ENCODE results near the gene FNDC3B.

FNDC3B gene

DNA sequence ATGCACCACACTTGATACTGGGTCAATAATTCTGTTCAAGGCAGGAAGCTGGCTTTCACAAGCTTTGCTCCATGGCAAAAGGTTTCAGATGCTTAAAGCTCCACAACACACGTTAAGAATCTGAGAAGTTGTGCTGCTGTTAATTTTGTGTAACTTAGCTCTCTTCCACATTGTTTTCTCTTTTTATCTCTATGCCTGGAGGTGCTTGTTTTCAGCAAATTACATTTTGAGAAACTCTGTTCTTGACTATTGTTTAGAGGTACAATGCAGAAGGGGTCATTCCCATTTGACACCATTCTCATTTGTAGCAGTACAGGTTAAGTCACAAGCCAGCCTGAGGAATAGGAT is 156.0 kb downstream of the FNDC3B start:
- no peak for DNase-seq (ENCODE audit: low spot score)
- in situ Hi-C loops (cut with MboI; ENCODE audit: low pct_unique_long_range_greater_than_20kb, low sequenced_read_pairs, unreplicated experiment) = no loop called here
- TF ChIP-seq, protein P1, sequence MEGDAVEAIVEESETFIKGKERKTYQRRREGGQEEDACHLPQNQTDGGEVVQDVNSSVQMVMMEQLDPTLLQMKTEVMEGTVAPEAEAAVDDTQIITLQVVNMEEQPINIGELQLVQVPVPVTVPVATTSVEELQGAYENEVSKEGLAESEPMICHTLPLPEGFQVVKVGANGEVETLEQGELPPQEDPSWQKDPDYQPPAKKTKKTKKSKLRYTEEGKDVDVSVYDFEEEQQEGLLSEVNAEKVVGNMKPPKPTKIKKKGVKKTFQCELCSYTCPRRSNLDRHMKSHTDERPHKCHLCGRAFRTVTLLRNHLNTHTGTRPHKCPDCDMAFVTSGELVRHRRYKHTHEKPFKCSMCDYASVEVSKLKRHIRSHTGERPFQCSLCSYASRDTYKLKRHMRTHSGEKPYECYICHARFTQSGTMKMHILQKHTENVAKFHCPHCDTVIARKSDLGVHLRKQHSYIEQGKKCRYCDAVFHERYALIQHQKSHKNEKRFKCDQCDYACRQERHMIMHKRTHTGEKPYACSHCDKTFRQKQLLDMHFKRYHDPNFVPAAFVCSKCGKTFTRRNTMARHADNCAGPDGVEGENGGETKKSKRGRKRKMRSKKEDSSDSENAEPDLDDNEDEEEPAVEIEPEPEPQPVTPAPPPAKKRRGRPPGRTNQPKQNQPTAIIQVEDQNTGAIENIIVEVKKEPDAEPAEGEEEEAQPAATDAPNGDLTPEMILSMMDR (IDR thresholded peaks at IDR 0.05; ENCODE audit: extremely low read depth, insufficient read depth, missing control alignments) = no peak

DNA sequence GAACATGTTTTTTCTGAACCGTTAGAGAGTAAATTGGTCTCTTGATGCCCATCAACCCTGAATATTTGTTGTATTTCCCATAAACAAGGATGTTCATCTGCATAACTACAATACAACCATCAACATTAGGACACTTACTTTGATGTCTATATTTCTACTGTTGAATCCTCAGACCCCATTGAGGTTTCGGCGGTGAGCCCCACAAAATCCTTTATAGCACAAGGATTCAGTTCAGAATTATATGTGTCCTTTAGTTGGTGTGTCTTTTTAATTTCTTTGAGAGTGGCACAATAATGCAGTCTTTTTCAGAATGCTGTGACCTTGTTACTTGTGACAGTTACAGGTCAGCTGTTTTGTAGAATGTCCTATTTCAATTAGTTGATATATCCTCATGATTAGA is 158.0 kb downstream of the FNDC3B start:
- TF ChIP-seq, protein P1 (IDR thresholded peaks at IDR 0.05; ENCODE audit: extremely low read depth, insufficient read depth, missing control alignments) = no peak
- in situ Hi-C loops (cut with MboI; ENCODE audit: low pct_unique_long_range_greater_than_20kb, low sequenced_read_pairs, unreplicated experiment) = no loop called here

DNA sequence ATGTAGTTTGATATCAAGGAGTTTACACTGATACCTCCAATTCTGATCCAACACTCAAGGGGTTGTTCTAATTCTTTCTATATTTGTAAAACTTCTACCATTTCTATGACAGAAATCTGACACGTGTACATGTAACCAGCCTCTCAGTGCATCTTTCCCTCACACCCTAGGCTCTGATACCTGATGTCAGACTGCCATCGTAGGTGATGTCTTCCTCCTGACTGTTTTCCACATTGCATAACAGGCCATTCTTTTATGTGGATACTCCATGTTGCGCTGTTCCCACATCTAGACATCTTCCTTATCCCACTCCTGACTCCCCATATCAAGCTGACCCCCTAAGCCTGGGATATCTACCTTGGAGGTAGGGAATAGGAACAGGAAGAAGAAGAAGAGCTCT is 159.1 kb downstream of the FNDC3B start:
- TF ChIP-seq, protein P1 (IDR thresholded peaks at IDR 0.05; ENCODE audit: extremely low read depth, insufficient read depth, missing control alignments) = no peak

More for the DNA sequence above, 158.0 kb downstream of the FNDC3B start:
- DNase-seq (ENCODE audit: low spot score) = no peak

DNA sequence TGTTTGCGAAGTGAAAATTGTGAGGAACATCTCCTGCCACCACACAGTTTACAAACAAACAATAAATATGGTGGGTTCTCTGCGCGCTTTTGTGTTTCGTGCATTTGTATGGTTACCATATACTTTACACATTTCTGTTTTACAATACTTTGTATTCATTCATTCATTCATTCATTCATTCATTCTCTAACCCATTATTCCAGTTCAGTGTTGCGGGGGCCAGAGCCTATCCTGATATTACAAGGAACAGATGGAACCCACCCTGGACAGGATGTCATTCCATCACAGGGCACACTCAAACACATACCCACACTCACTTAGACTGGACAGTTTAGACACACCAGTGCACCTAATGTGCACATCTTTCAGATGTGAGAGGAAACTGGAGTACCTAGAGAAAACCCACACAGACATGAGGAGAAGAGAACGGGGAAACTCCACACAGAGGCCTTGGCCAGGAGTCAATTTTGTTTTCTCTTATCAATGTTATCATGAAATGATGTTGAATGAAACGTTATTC is 160.5 kb downstream of the FNDC3B start:
- TF ChIP-seq, protein P1 (IDR thresholded peaks at IDR 0.05; ENCODE audit: extremely low read depth, insufficient read depth, missing control alignments) = no peak
- DNase-seq (ENCODE audit: low spot score) = no peak
- in situ Hi-C loops (cut with MboI; ENCODE audit: low pct_unique_long_range_greater_than_20kb, low sequenced_read_pairs, unreplicated experiment) = no loop called here

More for the DNA sequence above, 159.1 kb downstream of the FNDC3B start:
- in situ Hi-C loops (cut with MboI; ENCODE audit: low pct_unique_long_range_greater_than_20kb, low sequenced_read_pairs, unreplicated experiment) = no loop called here
- no peak for DNase-seq (ENCODE audit: low spot score)

DNA sequence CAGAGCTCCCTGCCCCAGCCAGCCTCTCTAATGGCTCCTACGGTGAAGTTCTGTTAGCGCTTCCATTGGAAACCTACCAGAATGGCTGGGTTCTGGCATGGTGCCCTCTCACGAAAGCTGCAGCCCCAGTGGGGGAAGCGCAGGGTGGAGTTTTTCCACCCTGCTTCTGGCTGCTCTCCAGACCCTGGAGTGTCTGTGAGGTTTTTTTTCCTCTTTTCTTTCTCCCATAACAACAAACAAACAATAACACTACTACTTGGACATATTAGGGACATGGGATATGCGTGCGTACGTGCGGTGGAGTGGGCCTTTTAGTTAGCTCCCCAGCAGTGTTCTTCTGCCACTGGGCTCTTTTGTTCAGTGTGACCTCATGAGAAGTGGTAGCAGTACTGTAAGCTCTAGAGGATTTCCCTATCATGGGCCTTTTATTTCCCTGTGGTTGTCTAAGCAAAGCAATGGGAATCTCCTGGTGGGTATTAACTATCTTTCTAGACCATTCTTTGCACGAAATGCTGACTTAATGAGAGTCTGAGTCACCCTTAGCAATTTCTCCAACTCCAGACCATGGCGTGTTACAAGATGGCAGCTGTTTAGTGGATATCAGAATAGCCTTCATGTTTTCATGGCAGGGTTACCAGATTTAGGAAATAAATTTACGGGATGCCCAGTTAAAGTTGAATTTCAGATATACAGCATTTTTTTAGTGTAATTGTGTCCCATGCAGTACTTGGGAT is 161.9 kb downstream of the FNDC3B start:
- TF ChIP-seq, protein P1 (IDR thresholded peaks at IDR 0.05; ENCODE audit: extremely low read depth, insufficient read depth, missing control alignments) = no peak
- DNase-seq (ENCODE audit: low spot score) = no peak
- in situ Hi-C loops (cut with MboI; ENCODE audit: low pct_unique_long_range_greater_than_20kb, low sequenced_read_pairs, unreplicated experiment) = no loop called here

DNA sequence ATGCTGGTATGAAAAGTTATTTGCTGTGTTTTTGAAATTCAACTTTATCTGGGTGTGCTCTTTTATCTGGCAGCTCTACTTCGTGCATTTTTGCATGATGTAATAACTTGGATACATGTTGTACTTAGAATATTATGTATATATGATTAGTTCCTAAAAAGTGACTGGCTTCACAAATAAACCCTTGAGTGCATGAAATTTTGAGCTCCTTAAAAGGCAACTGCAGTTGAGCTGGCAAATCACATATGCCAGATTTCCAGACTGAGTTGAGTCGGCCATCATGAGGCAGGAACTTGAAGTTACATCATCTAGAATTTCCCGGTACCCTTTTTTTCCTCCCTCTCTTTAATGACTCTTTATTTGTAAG is 162.5 kb downstream of the FNDC3B start:
- TF ChIP-seq, protein P1 (IDR thresholded peaks at IDR 0.05; ENCODE audit: extremely low read depth, insufficient read depth, missing control alignments) = no peak
- in situ Hi-C loops (cut with MboI; ENCODE audit: low pct_unique_long_range_greater_than_20kb, low sequenced_read_pairs, unreplicated experiment) = no loop called here
- DNase-seq (ENCODE audit: low spot score) = no peak

Measured in GM13977 (cell line).